K562 (cell line): Measurements from ENCODE around the gene C20orf96. TPM values are rescaled to one million over a fixed set of nuclear protein-coding genes. Genes with fewer than 3 reads are reported as not detected.

ENCODE experiments used
- ATAC-seq: fragments of 200-7000 bp; cut with Tn5 transposase; 3 replicates; pipeline ENCODE4 v1.9.1; 2020; ENCODE audit warnings: moderate library complexity
- BruUV-seq: library from RNA; stranded (reverse); fragments of 400-500 nt; replicated peaks from 2 replicates; lab custom pipeline; 2021; lab: Mats Ljungman, UMichigan
- CTCF ChIA-PET: fragments of 300-600 bp; formaldehyde crosslinking; extraction: SDS; loops from one replicate; lab custom pipeline; 2021; ENCODE audit warnings: low intra/inter-chr PET ratio; lab: Yijun Ruan, JAX
- POLR2A ChIA-PET: fragments of 300-600, 350-650 bp; sonication (Branson Sonifier 250); formaldehyde crosslinking; extraction: SDS; loops from one replicate; lab custom pipeline; 2021; ENCODE audit warnings: antibody characterized with exemption, inconsistent platforms; lab: Yijun Ruan, JAX
- DNase-seq, 4 experiments: peaks; one replicate each; pipeline versions ENCODE4 v3.0.0 to v3.0.0-alpha.2; 2011 to 2018; ENCODE audit warnings: low spot score in 3 of 4, mixed read lengths in 3 of 4; ENCODE audit errors: extremely low read depth in 1 of 4
- FAIRE-seq: peaks from 2 replicates; lab custom pipeline; 2011; peaks lifted over from hg19 to GRCh38; lab: Jason Lieb, UNC
- H2AFZ ChIP-seq: 2 replicates; pipeline ENCODE4 v1.6.0; 2011; ENCODE audit warnings: low read depth, low read length, control low read depth, inconsistent platforms
- H3K27ac ChIP-seq: fragments of 200-600 bp; 3 replicates; pipeline ENCODE4 v1.8.0; 2011; ENCODE audit warnings: low read depth, mild to moderate bottlenecking, control low read depth, inconsistent platforms, low read length, moderate library complexity, mixed read lengths; ENCODE audit errors: extremely low read depth
- H3K27me3 ChIP-seq, 2 experiments: fragments of 300-600 bp in 1 of 2; 2 replicates in 1 of 2; 3 replicates in 1 of 2; pipeline versions ENCODE4 v1.6.0 to v1.8.0; 2011; ENCODE audit warnings: inconsistent platforms in 2 of 2, low read length in 2 of 2, mild to moderate bottlenecking in 1 of 2, mixed read lengths in 1 of 2, moderate library complexity in 1 of 2; ENCODE audit not compliant: control insufficient read depth in 2 of 2, insufficient read depth in 2 of 2
- H3K36me3 ChIP-seq: fragments of 300-600 bp; 3 replicates; pipeline ENCODE4 v1.8.0; 2011; ENCODE audit warnings: mild to moderate bottlenecking, low read length, inconsistent platforms; ENCODE audit not compliant: control insufficient read depth, insufficient read depth
- H3K4me1 ChIP-seq, 2 experiments: fragments of 200-600 bp in 1 of 2; replicated peaks in 1 of 2; 2 replicates in 1 of 2; 3 replicates in 1 of 2; pipeline versions ENCODE4 v1.5.1 to v1.8.0; 2011; ENCODE audit warnings: inconsistent platforms in 2 of 2, low read length in 2 of 2, mild to moderate bottlenecking in 1 of 2, mixed read lengths in 1 of 2, moderate library complexity in 1 of 2; ENCODE audit not compliant: control insufficient read depth in 2 of 2, insufficient read depth in 2 of 2
- H3K4me2 ChIP-seq: 2 replicates; pipeline ENCODE4 v1.6.1; 2011; ENCODE audit warnings: low read length, control low read depth, inconsistent platforms, mixed read lengths; ENCODE audit not compliant: insufficient read depth
- H3K4me3 ChIP-seq: fragments of 200-600 bp; sonication (generic), shearing (Covaris generic); 2 replicates; pipeline ENCODE4 v1.5.1; 2016; ENCODE audit warnings: control low read depth, inconsistent platforms
- H3K79me2 ChIP-seq: fragments of 200-600 bp; 3 replicates; pipeline ENCODE4 v1.8.0; 2011; ENCODE audit warnings: low read length, inconsistent platforms; ENCODE audit not compliant: control insufficient read depth, insufficient read depth
- H3K9ac ChIP-seq, 2 experiments: 2 replicates each; pipeline versions ENCODE4 v1.6.0 to v1.6.1; 2011; ENCODE audit warnings: low read depth in 2 of 2, low read length in 2 of 2, control low read depth in 1 of 2, inconsistent platforms in 1 of 2, mild to moderate bottlenecking in 1 of 2, mixed read lengths in 1 of 2; ENCODE audit not compliant: insufficient read depth in 1 of 2
- H3K9me1 ChIP-seq: one replicate; pipeline ENCODE4 v1.6.0; 2011; ENCODE audit warnings: inconsistent platforms, mild to moderate bottlenecking, low read length, moderate library complexity; ENCODE audit not compliant: control insufficient read depth, insufficient read depth
- H3K9me3 ChIP-seq: replicated peaks from 2 replicates; pipeline ENCODE4 v1.5.1; 2011; ENCODE audit warnings: low read depth, low read length, inconsistent platforms; ENCODE audit not compliant: control insufficient read depth, insufficient read depth
- H4K20me1 ChIP-seq: replicated peaks from 2 replicates; pipeline ENCODE4 v1.6.1; 2011; ENCODE audit warnings: low read length, inconsistent platforms, mixed read lengths; ENCODE audit not compliant: control insufficient read depth, insufficient read depth
- CBX8 ChIP-seq: fragments of 200-600 bp; sonication (generic); IDR thresholded peaks from 2 replicates; pipeline ENCODE4 v1.6.1; 2012; ENCODE audit warnings: borderline replicate concordance, mixed run types, low read depth, mild to moderate bottlenecking, moderate library complexity, mixed read lengths, low read length, control low read depth, inconsistent platforms; ENCODE audit not compliant: poor library complexity, severe bottlenecking; ENCODE audit errors: extremely low read depth
- EP400 ChIP-seq: fragments of 450-650 bp; IDR thresholded peaks from 2 replicates; pipeline ENCODE4 v1.6.1; 2017; ENCODE audit warnings: antibody characterized with exemption, mild to moderate bottlenecking, moderate library complexity
- NFIC ChIP-seq: fragments of 450-650 bp; IDR thresholded peaks from 2 replicates; pipeline ENCODE4 v1.6.1; 2017; ENCODE audit warnings: mild to moderate bottlenecking, inconsistent platforms
- POLR2G ChIP-seq: fragments of 200-400 bp; formaldehyde crosslinking; IDR thresholded peaks from 2 replicates; pipeline ENCODE4 v1.6.1; 2017; ENCODE audit warnings: low read depth, mild to moderate bottlenecking, antibody characterized with exemption, low read length, moderate library complexity
- PRMT5 ChIP-seq: sonication (generic); formaldehyde crosslinking; IDR thresholded peaks from 2 replicates; pipeline ENCODE4 v1.5.0; 2020; ENCODE audit warnings: missing genetic modification reagents
- RBBP5 ChIP-seq: fragments of 200-600 bp; sonication (generic); IDR thresholded peaks from 2 replicates; pipeline ENCODE4 v1.6.1; 2012; ENCODE audit warnings: borderline replicate concordance, mild to moderate bottlenecking, low read length, control low read depth, inconsistent platforms; ENCODE audit not compliant: insufficient read depth, poor library complexity, severe bottlenecking
- TBP ChIP-seq: optimal IDR thresholded peaks from 2 replicates; pipeline ENCODE3; 2011; ENCODE audit warnings: low read depth, low read length, improper control_type of control experiment
- WGBS: fragments of 100-300 bp; shearing (Covaris generic); methylation state at CpG from one replicate; pipeline ENCODE4 v1.1.6; 2016; ENCODE audit warnings: low coverage, mixed read lengths; ENCODE audit not compliant: insufficient coverage; ENCODE audit errors: missing lambda C conversion rate; 5-methylcytosine and 5-hydroxymethylcytosine counted together
- in situ Hi-C: fragments of 300-500 bp; cut with MboI; formaldehyde crosslinking; loops from 4 replicates; pipeline ENCODE4 v1.15.0; 2018; ENCODE audit warnings: inconsistent platforms, mixed read lengths
- intact Hi-C: fragments of 100-400 bp; cut with micrococcal nuclease; formaldehyde crosslinking; loops from 2 replicates; pipeline ENCODE4 v1.14.2; 2022
- polyA plus RNA-seq, 8 experiments: library from polyadenylated mRNA; depleted of rRNA in 4 of 8; stranded (reverse) in 5 of 8; unstranded in 3 of 8; fragments of >200 nt; fragmentation: Nextera tagmentation in 2 of 8; fragmentation: Illumina TruSeq in 1 of 8; extraction: Ambion mirVana in 2 of 8; extraction: Trizol in 1 of 8; gene quantifications; 2 replicates each; pipeline versions ENCODE4 v1.2.1 to v1.2.3, GENCODE V29; 2011 to 2014; ENCODE audit warnings: inconsistent platforms in 1 of 8, missing spikeins in 1 of 8
- total RNA-seq, 7 experiments: library from RNA; depleted of rRNA in 6 of 7; stranded (reverse); fragments of >200 nt in 6 of 7; fragmentation: Illumina TruSeq in 2 of 7; extraction: Trizol in 2 of 7; gene quantifications; 2 replicates each; pipeline versions ENCODE4 v1.2.1 to v1.2.3, GENCODE V29; 2011 to 2021; ENCODE audit warnings: low replicate concordance in 1 of 7
- TF ChIP-seq, protein P1 (sequence below): sonication (generic); formaldehyde crosslinking; IDR thresholded peaks from 2 replicates; pipeline ENCODE4 v1.8.0; 2022; ENCODE audit warnings: mild to moderate bottlenecking, missing genetic modification reagents
- TF ChIP-seq, protein P2 (sequence below): sonication (generic); formaldehyde crosslinking; IDR thresholded peaks from 2 replicates; pipeline ENCODE4 v1.8.1; 2023; ENCODE audit warnings: mild to moderate bottlenecking, missing genetic modification reagents, moderate library complexity
- TF ChIP-seq, protein P3 (sequence below): fragments of 250-450 bp; sonication (Bioruptor Pico); IDR thresholded peaks from 2 replicates; pipeline ENCODE4 v1.4.0; 2020; ENCODE audit warnings: borderline replicate concordance
- TF ChIP-seq, protein P4 (sequence below): fragments of 450-650 bp; conservative IDR thresholded peaks from 2 replicates; pipeline ENCODE4 v1.6.1; 2016; ENCODE audit warnings: missing genetic modification characterization, low read depth, mild to moderate bottlenecking, control low read depth, missing compliant biosample characterization

Gene C20orf96
- total and polyA plus RNA-seq, 9 of the 15 experiments (the other 6 are each of a cell fraction or from before 2014, with no cell fraction given): 1.7 to 11.7 (median 4.2) TPM

DNA sequence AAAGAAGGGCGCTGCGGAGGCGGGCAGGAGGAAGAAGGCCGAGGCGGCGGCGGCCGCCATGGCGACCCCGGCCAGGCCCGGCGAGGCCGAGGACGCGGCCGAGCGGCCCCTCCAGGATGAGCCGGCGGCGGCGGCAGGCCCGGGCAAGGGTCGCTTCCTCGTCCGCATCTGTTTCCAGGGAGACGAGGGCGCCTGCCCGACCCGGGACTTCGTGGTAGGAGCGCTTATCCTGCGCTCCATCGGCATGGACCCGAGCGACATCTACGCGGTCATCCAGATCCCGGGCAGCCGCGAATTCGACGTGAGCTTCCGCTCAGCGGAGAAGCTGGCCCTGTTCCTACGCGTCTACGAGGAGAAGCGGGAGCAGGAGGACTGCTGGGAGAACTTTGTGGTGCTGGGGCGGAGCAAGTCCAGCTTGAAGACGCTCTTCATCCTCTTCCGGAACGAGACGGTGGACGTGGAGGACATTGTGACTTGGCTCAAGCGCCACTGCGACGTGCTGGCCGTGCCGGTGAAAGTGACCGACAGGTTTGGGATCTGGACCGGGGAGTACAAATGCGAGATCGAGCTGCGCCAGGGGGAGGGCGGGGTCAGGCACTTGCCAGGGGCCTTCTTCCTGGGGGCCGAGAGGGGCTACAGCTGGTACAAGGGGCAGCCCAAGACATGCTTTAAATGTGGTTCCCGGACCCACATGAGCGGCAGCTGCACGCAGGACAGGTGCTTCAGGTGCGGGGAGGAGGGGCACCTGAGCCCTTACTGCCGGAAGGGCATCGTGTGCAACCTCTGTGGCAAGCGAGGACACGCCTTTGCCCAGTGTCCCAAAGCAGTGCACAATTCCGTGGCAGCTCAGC is 7.6 kb upstream of the C20orf96 start:
- peaks cover 13% of the 10 kb centered on the region for H4K20me1 ChIP-seq
- ATAC-seq: peak; percentile 56
- peak overlapping the region; percentile 95 for H3K4me2 ChIP-seq
- 0% methylated on average over 45 of the region's 75 CpGs for WGBS
- peak; percentile 73 for FAIRE-seq
- H2AFZ ChIP-seq: peak overlapping the region; percentile 63
- ChIA-PET CTCF (no interaction called here), POLR2A (interaction anchor here (0.6 to 2.5 kb wide), 8 partner anchors 9 to 320 kb away, joined by 3 to 9 read pairs (median 4); partner anchors contain the start of gene DEFB129)
- H3K9ac ChIP-seq: peak overlapping the region; percentile 91 to 92
- in situ Hi-C loops: no loop called here
- no peaks in the 10 kb centered on the region for H3K9me1 ChIP-seq
- no peaks in the 10 kb centered on the region for H3K27me3 ChIP-seq
- H3K36me3 ChIP-seq: peaks cover 25% of the 10 kb centered on the region; the same call in 2 of the 3 replicates
- peak; percentile 48 to 70 (median 62) for DNase-seq
- H3K79me2 ChIP-seq: peaks cover 47% of the 10 kb centered on the region
- no TSS peak for BruUV-seq
- no peaks in the 10 kb centered on the region for H3K9me3 ChIP-seq
- intact Hi-C loops: loop anchor here (2.0 kb wide), 1 partner anchor 27 kb away; the partner anchor contains the start of gene SOX12
- peak overlapping the region; percentile 90 for H3K4me3 ChIP-seq
- peak overlapping the region; percentile 93 for H3K27ac ChIP-seq
- H3K4me1 ChIP-seq: peaks cover 21 to 22% of the 10 kb centered on the region in 2 experiments; a peak in 4 of 5 replicates
- TF ChIP-seq, protein P1, sequence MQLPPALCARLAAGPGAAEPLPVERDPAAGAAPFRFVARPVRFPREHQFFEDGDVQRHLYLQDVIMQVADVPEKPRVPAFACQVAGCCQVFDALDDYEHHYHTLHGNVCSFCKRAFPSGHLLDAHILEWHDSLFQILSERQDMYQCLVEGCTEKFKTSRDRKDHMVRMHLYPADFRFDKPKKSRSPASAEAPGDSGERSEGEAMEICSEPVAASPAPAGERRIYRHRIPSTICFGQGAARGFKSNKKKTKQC (CRISPR knock-in tag): peak; percentile 40; the same call in 1 of the 2 replicates
- TF ChIP-seq NFIC (peak; percentile 52; the same call in 1 of the 2 replicates), CBX8 (no peak), EP400 (peak; percentile 29; the same call in 1 of the 2 replicates), PRMT5 (CRISPR knock-in tag) (no peak), POLR2G (peak; percentile 16; the same call in 1 of the 2 replicates), RBBP5 (peak; percentile 84), TBP (no peak)
- TF ChIP-seq, protein P2, sequence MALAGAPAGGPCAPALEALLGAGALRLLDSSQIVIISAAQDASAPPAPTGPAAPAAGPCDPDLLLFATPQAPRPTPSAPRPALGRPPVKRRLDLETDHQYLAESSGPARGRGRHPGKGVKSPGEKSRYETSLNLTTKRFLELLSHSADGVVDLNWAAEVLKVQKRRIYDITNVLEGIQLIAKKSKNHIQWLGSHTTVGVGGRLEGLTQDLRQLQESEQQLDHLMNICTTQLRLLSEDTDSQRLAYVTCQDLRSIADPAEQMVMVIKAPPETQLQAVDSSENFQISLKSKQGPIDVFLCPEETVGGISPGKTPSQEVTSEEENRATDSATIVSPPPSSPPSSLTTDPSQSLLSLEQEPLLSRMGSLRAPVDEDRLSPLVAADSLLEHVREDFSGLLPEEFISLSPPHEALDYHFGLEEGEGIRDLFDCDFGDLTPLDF (CRISPR knock-in tag): 0 out of 2 replicates have a peak, but pooled peaks have one; percentile 27
- TF ChIP-seq, protein P3, sequence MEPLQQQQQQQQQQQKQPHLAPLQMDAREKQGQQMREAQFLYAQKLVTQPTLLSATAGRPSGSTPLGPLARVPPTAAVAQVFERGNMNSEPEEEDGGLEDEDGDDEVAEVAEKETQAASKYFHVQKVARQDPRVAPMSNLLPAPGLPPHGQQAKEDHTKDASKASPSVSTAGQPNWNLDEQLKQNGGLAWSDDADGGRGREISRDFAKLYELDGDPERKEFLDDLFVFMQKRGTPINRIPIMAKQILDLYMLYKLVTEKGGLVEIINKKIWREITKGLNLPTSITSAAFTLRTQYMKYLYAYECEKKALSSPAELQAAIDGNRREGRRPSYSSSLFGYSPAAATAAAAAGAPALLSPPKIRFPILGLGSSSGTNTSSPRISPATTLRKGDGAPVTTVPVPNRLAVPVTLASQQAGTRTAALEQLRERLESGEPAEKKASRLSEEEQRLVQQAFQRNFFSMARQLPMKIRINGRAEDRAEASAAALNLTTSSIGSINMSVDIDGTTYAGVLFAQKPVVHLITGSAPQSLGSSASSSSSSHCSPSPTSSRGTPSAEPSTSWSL: no peak
- TF ChIP-seq, protein P4, sequence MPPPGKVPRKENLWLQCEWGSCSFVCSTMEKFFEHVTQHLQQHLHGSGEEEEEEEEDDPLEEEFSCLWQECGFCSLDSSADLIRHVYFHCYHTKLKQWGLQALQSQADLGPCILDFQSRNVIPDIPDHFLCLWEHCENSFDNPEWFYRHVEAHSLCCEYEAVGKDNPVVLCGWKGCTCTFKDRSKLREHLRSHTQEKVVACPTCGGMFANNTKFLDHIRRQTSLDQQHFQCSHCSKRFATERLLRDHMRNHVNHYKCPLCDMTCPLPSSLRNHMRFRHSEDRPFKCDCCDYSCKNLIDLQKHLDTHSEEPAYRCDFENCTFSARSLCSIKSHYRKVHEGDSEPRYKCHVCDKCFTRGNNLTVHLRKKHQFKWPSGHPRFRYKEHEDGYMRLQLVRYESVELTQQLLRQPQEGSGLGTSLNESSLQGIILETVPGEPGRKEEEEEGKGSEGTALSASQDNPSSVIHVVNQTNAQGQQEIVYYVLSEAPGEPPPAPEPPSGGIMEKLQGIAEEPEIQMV (tag): peak; percentile 89
